D721Med (cell line): ENCODE results near the gene TATDN3.
A peak's percentile ranks its signal among the peaks of the same experiment; 100 is the strongest.

Experiments
- DNase-seq: peaks from one replicate; pipeline ENCODE4 v3.0.0; 2011; ENCODE audit warnings: low spot score; ENCODE audit not compliant: insufficient read length
- FAIRE-seq: peaks from 2 replicates; lab custom pipeline; 2011; peaks lifted over from hg19 to GRCh38; lab: Jason Lieb, UNC
- TF ChIP-seq, protein P1 (sequence below): IDR thresholded peaks from 2 replicates; pipeline ENCODE4 v1.5.1; 2012; ENCODE audit warnings: mild to moderate bottlenecking, control low read depth; ENCODE audit not compliant: insufficient read depth; ENCODE audit errors: missing control alignments

TATDN3 gene

DNA sequence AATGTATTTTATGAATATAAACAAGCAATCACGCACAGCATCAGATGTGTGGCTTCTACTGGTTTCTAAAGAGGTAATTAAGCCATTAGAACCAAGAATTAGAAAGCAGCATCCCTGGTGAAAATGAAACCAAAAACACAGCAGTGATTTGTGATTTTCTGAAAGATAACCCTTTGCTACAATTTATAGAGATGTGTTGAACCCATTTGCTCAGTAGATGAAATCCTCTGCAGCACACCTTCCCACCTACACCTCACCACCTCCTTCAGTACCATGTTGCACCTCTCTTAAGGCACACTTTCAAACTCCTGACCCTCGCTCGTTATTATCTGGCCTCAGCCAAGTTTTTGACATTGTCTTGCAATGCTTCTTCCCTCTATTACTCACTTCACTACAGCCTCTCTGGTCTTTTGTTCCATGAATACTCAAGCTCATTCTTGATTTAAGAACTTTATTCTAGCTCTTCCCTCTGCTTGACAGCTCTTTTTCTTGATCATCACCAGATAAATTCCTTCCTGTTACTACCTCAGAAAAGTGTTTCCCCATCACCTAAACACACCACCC, 38.7 kb upstream of the TATDN3 start:
- FAIRE-seq (no peak), DNase-seq (no peak)
- TF ChIP-seq, protein P1, sequence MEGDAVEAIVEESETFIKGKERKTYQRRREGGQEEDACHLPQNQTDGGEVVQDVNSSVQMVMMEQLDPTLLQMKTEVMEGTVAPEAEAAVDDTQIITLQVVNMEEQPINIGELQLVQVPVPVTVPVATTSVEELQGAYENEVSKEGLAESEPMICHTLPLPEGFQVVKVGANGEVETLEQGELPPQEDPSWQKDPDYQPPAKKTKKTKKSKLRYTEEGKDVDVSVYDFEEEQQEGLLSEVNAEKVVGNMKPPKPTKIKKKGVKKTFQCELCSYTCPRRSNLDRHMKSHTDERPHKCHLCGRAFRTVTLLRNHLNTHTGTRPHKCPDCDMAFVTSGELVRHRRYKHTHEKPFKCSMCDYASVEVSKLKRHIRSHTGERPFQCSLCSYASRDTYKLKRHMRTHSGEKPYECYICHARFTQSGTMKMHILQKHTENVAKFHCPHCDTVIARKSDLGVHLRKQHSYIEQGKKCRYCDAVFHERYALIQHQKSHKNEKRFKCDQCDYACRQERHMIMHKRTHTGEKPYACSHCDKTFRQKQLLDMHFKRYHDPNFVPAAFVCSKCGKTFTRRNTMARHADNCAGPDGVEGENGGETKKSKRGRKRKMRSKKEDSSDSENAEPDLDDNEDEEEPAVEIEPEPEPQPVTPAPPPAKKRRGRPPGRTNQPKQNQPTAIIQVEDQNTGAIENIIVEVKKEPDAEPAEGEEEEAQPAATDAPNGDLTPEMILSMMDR, result no peak

DNA sequence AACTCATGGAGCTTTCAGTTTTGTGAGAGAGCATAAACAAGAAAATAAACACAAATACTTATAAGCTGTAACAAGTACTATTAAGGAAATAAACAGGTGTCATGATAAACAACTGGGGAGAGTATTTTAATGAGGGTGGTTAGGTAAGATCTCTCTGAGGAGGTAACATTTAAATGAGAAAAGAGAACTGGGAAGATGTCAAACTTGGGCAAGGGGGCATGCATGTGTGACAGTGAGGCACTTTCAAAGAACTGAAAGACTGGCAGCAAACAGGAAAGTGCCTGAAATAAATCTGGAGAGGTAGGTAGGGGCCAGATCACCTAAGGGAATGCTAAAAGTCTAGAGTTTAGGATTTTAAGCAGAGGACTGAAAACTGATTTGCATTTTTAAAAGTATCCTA, 37.9 kb upstream of the TATDN3 start:
- TF ChIP-seq, protein P1, result no peak
- FAIRE-seq, result no peak
- DNase-seq, result no peak

DNA sequence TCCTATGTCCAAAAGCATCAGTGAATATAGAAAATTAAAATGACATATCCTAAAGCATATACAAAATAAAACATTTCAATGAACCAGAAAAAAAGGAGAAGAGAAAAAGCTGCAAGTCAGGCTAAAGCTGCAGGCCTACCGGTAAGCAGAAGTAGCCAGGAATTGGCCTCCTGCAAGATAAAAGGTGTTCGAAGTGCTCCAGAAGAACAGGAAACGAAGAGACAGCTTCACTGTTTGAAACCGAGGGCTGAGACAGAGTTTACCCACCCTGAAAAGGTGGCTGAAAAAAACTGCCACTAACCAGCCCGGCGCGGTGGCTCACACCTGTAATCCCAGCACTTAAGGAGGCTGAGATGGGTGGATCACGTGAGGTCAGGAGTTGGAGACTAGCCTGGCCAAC, 37.5 kb upstream of the TATDN3 start:
- DNase-seq, result no peak
- FAIRE-seq, result no peak
- TF ChIP-seq, protein P1, result no peak

DNA sequence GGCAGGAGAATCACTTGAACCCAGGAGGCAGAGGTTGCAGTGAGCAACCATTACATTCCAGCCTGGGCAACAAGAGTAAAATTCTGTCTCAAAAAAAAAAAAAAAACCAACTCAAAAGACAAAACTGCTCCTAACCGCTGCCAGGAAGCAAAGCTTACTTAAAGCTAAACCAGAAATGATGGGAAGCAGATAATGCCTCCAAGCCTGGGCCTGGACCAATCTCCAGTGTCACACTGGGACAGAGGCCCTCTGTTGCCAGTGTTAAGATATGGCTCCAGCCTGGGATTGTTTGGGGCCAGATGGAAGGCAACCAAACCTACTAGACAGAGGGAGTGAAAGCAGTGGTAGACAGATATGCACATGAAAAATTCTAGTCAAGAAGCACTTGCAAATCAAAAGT, 37.0 kb upstream of the TATDN3 start:
- TF ChIP-seq, protein P1, result no peak
- FAIRE-seq (no peak), DNase-seq (no peak)

DNA sequence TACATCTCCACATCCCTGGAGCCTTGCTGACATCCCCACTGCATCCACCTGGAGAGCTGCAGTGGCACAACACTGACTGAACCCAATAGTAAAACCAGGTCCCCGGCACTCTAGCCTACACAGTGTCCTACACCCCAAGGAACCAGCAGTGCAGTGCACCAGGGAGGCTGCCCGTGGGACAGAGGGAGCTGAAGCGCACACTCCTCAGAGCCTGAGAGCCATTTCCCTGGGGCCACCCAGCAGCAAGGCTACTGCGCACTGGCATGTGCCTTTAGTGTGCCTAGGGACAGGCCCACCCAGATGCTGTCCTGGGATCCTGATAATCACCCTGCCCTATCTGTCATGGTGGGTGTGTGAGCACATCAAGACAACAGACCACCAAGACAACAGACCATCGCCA, 32.0 kb upstream of the TATDN3 start:
- FAIRE-seq (no peak), DNase-seq (no peak)
- TF ChIP-seq, protein P1, result no peak

DNA sequence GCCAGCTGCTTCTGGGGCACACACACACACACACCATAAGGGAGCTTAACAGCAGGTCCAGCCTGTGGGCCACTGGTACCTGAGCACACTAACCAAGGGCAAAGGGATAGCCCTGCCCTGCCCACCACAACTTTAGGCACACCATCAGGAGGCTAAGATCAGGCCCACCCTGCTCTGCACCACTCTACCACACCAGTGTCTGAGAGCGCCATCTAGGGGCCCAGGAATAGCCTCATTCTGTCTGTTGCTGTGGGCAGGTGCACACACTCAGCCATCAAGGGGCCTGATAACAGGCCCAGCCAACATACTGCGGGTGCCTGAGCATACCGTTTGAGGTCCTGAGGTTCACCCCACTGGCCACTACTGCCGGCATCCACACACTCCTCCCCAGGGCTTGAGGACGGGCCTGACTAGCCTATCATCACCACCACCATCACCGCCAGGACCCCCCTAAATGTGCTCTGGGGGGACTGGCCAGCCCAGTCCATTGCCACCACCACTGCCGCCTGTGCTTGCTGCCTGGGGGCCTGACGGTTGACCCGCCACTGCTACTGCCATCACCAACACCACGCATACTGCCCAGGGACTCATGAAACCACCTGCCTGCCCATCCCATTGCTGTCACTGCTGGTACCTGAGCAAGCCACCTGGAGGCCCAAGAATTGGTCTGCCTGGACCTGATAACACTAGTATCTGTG, 31.4 kb upstream of the TATDN3 start:
- DNase-seq, result no peak
- TF ChIP-seq, protein P1, result peak; percentile 2
- FAIRE-seq, result no peak

DNA sequence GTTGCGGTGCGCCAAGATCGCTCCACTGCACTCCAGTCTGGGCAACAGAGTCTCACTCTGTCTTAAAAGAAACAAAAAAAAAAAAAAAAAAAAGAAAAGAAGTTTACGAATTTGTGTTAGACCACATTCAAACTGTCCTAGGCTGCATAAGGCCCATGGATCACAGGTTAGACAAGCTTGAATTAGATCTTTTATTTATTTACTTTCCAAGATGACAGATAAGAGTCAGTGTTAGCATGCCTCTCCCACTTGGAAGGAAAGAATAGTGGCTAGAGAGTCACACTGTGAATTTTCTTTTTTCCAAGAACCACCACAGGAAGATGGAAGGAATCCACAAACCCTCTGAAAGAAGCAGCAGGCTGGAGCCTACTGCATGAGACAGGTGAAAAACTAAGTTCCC, 29.5 kb upstream of the TATDN3 start:
- TF ChIP-seq, protein P1, result no peak
- no peak for FAIRE-seq
- no peak for DNase-seq
